Adrenal gland (tissue), 12 donors: ENCODE results near the gene HEXA. TPM values are rescaled to one million over a fixed set of nuclear protein-coding genes. Genes with fewer than 3 reads are reported as not detected.

Source experiments
- DNase-seq, 7 donors: peaks; one replicate each; pipeline ENCODE4 v3.0.0-alpha.2; 2019 to 2020
- H3K27ac ChIP-seq, 5 donors: fragments of 200-600 bp; sonication (generic) in 4 of 5; 1 replicate in 3 of 5; 2 replicates in 2 of 5; pipeline versions ENCODE4 v1.5.1 to v1.8.0; 2016 to 2020; ENCODE audit warnings: mild to moderate bottlenecking in 1 of 5
- H3K27me3 ChIP-seq: fragments of 200-600 bp; 2 replicates; pipeline ENCODE4 v1.8.0; 2021
- H3K36me3 ChIP-seq, 2 donors: fragments of 200-600 bp; replicated peaks in 1 of 2; 1 replicate in 1 of 2; 2 replicates in 1 of 2; pipeline versions ENCODE4 v1.5.1 to v1.8.0; 2018 to 2022
- H3K4me1 ChIP-seq, 2 donors: fragments of 200-600 bp; replicated peaks in 1 of 2; 1 replicate in 1 of 2; 2 replicates in 1 of 2; pipeline versions ENCODE4 v1.5.1 to v1.8.0; 2018 to 2021
- H3K4me3 ChIP-seq, 4 donors: fragments of 200-600 bp; sonication (generic) in 3 of 4; one replicate each; pipeline ENCODE4 v1.5.1; 2016 to 2018
- H3K9me3 ChIP-seq, 3 donors: fragments of 200-600 bp; sonication (generic) in 1 of 3; replicated peaks in 1 of 3; 1 replicate in 2 of 3; 2 replicates in 1 of 3; pipeline versions ENCODE4 v1.5.1 to v1.8.0; 2016 to 2021
- CTCF ChIP-seq, 6 experiments: fragments of 450-650 bp in 4 of 6; fragments of 200-600 bp in 2 of 6; sonication (generic) in 1 of 6; IDR thresholded peaks; 1 replicate in 5 of 6; 2 replicates in 1 of 6; pipeline versions ENCODE4 v1.5.1 to v1.8.0; 2016 to 2021; ENCODE audit warnings: antibody characterized with exemption in 6 of 6, mild to moderate bottlenecking in 2 of 6, moderate library complexity in 1 of 6
- POLR2A ChIP-seq, 2 donors: fragments of 450-650 bp; IDR thresholded peaks; one replicate each; pipeline ENCODE4 v1.6.1; 2017; ENCODE audit warnings: antibody characterized with exemption in 2 of 2, mild to moderate bottlenecking in 2 of 2, moderate library complexity in 1 of 2
- WGBS, 4 donors: extraction: QIAGEN DNeasy Blood & Tissue Kit in 2 of 4; methylation state at CpG; one replicate each; pipeline versions ENCODE4 v1.1.5 to v1.1.7; 2013 to 2017; 5-methylcytosine and 5-hydroxymethylcytosine counted together
- intact Hi-C, 2 donors: fragments of 100-400 bp; cut with DNase I; formaldehyde crosslinking; loops; one replicate each; pipeline versions ENCODE4 v1.14.1 to v1.15.0; 2022 to 2023
- polyA plus RNA-seq, 3 donors: library from polyadenylated mRNA; stranded (reverse); fragments of 200-250 nt in 2 of 3; fragments of 350-450 nt in 1 of 3; fragmentation: Illumina TruSeq in 1 of 3; extraction: RNeasy Lipid Tissue Mini Kit (QIAGEN cat#74804) in 1 of 3; gene quantifications; one replicate each; pipeline ENCODE4 v1.2.3, GENCODE V29; 2013 to 2014
- total RNA-seq, 9 donors: library from RNA; depleted of rRNA in 4 of 9; stranded (reverse); fragments of >200 nt in 4 of 9; fragments of 120-200 nt in 1 of 9; fragmentation: NEBNext Ultra II Directional in 1 of 9; extraction: Animal tissue kit (Norgen Biotek cat#: 25700) in 1 of 9; gene quantifications; one replicate each; pipeline versions ENCODE4 v1.1.0 to v1.2.4, GENCODE V29; 2013 to 2023
- donor health status: healthy with polysubstance abuse.
- donor health status: Bipolar disorder and iron deficiency.
- donor health status: DM: yes; HTN: yes; CAD: no.
- donor health status: DM: no; HTN: no; CAD: no.
- donor health status: DM: no; HTN: no; CAD: no.
- donor health status: DM: yes; HTN: yes; CAD: no.

Gene HEXA
- total and polyA plus RNA-seq, 12 donors: 80.1 to 372 (median 170) TPM

GRCh38 chr15:72315706-72316370 is 60.0 kb downstream of the HEXA start:
- Histone ChIP-seq H3K4me3 (no peak overlapping the region), H3K9me3 (no peaks in the 10 kb centered on the region), H3K27ac (no peak overlapping the region), H3K4me1 (peaks cover 0 to 4% of the 10 kb centered on the region in 2 donors), H3K36me3 (no peaks in the 10 kb centered on the region), H3K27me3 (no peaks in the 10 kb centered on the region)
- TF ChIP-seq POLR2A (IDR thresholded peaks at IDR 0.05): no peak
- TF ChIP-seq CTCF (IDR thresholded peaks at IDR 0.05): no peak
- 68 to 74% (median 71%) methylated on average over 5 to 6 of the region's 6 CpGs for WGBS, 4 donors
- peak in 1 of 7 donors; percentile 54 for DNase-seq
- intact Hi-C loops: no loop called here

DNA sequence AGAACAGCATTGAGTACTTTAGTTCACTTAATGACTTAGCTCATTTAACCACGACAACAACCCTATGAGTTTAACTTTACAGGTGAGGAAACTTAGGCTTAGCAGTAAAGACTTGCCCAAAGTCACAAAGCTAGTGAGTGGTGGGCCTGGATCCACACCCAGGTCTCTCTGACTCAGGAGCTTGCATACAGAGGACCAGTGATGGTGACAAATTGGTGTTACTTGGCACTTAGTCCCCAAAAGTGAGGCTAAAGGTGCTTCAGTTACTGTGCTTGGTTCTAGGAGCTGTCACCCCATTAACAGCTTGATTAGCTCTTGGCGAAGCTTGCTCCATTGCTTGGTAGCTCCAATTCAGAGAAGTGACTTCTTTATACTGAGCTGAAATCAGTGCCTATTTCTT is 61.9 kb downstream of the HEXA start:
- DNase-seq: no peak
- intact Hi-C loops: no loop called here
- WGBS, 4 donors: 91 to 97% (median 92%) methylated on average over 2 of the region's 2 CpGs
- no peak overlapping the region for H3K4me3 ChIP-seq
- no peaks in the 10 kb centered on the region for H3K9me3 ChIP-seq
- H3K27ac ChIP-seq: no peak overlapping the region
- no peaks in the 10 kb centered on the region for H3K36me3 ChIP-seq
- H3K4me1 ChIP-seq: no peaks in the 10 kb centered on the region
- no peaks in the 10 kb centered on the region for H3K27me3 ChIP-seq
- TF ChIP-seq CTCF (IDR thresholded peaks at IDR 0.05) (no peak), POLR2A (IDR thresholded peaks at IDR 0.05) (no peak)

DNA sequence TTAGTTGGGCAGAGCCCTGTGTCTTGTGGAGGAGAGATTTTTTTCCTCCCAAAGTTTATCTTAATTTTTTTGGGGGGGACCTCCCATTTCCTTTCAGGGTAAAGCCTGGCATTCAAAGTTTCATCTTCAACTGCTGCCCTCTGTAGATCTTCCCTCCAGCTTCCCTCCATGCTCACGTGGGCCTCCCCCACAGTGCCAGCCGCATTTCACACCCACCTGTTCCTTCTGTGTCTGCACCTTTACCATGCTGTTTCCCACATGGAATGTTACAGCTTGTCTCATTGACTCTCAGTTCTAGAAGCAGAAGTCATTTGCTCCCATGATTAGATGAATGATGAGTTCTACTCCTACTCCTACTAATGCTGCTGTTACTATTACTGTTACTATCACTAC is 62.4 kb downstream of the HEXA start:
- no peak overlapping the region for H3K27ac ChIP-seq
- WGBS, 4 donors: 70 to 81% (median 77%) methylated on average over 2 of the region's 2 CpGs
- H3K27me3 ChIP-seq: no peaks in the 10 kb centered on the region
- no peak for DNase-seq
- H3K9me3 ChIP-seq: no peaks in the 10 kb centered on the region
- no peaks in the 10 kb centered on the region for H3K4me1 ChIP-seq
- H3K4me3 ChIP-seq: no peak overlapping the region
- intact Hi-C loops: no loop called here
- TF ChIP-seq POLR2A (IDR thresholded peaks at IDR 0.05) (no peak), CTCF (IDR thresholded peaks at IDR 0.05) (no peak)
- H3K36me3 ChIP-seq: no peaks in the 10 kb centered on the region

DNA sequence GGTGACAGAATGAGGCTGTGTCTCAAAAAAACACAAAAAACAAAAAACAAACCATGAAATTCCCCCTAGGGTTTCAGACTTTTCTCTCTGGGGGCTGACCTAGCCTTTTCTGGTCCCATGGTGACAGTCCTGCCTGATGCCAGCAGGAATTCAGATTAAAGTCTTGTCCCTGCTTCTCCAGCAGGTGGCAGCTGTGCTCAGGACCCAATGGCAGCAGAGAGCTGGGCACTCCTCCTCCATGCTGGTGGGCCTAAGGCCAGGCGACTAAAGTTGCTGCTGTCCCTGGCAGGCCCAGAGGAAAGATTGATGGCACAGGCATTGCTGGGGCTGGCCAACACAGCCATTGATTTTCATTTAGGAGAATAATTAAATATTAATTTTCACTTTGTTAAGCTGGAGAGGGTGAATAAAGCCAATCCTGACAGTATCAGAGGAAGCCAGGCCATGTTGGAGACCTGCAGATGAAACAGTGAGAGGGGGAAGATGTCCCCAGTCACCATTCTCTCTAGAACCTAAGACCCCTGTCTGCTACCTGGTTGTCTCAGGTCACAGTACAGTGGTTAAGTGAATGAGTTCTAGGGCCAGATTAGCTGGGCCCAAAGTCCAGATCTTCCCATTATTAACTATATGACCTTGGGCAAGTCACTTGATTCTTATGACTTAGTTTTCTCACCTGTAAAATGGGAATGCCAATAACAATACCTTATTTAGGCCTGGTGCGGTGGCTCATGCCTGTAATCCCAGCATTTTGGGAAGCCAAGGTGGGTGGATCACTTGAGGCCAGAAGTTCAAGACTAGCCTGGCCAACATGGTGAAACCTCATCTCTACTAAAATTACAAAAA is 63.0 kb downstream of the HEXA start:
- intact Hi-C loops: no loop called here
- Histone ChIP-seq H3K9me3 (no peaks in the 10 kb centered on the region), H3K4me1 (no peaks in the 10 kb centered on the region), H3K27me3 (no peaks in the 10 kb centered on the region), H3K27ac (no peak overlapping the region), H3K36me3 (no peaks in the 10 kb centered on the region), H3K4me3 (no peak overlapping the region)
- TF ChIP-seq CTCF (IDR thresholded peaks at IDR 0.05): peak; percentile 65 to 89 (median 84)
- TF ChIP-seq POLR2A (IDR thresholded peaks at IDR 0.05): no peak
- 46 to 56% (median 49%) methylated on average over 2 of the region's 2 CpGs for WGBS, 4 donors
- peak; percentile 76 to 92 (median 86) for DNase-seq
